ENCODE data around the gene THOP1.
A peak's percentile ranks its signal among the peaks of the same experiment; 100 is the strongest.
"Not testable (repeated sequence)": the region's sequence is repeated elsewhere in the genome, so short reads cannot be mapped to it uniquely, and the experiment has no call there.

THOP1 gene

DNA sequence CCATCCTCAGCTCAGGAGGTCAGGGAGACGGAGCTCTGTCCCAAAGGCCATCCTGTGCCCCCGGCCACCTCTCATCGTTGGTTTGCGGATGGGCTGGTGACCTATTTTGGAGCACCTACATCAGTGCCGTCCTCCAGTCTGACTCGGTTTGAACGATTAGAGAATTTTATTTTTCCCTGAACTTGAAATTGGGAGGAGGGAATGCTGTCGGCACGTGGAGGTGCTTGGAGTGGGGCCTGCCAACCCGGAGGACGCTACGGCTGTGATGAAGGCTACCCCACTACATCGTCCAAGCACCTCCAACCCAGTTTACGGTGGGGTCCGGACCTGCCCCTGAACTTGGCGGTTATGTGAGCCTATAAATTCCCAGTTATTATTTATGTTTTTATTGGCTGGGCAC is 31.3 kb downstream of the THOP1 start:
- TF ChIP-seq GABPA (IDR thresholded peaks at IDR 0.05; ENCODE audit: low read depth) (no peak), POLR2AphosphoS5 (IDR thresholded peaks at IDR 0.05; ENCODE audit: low read depth) (no peak), SPI1 (IDR thresholded peaks at IDR 0.05; ENCODE audit: borderline replicate concordance, low read depth) (no peak)
- TF ChIP-seq, protein P1, sequence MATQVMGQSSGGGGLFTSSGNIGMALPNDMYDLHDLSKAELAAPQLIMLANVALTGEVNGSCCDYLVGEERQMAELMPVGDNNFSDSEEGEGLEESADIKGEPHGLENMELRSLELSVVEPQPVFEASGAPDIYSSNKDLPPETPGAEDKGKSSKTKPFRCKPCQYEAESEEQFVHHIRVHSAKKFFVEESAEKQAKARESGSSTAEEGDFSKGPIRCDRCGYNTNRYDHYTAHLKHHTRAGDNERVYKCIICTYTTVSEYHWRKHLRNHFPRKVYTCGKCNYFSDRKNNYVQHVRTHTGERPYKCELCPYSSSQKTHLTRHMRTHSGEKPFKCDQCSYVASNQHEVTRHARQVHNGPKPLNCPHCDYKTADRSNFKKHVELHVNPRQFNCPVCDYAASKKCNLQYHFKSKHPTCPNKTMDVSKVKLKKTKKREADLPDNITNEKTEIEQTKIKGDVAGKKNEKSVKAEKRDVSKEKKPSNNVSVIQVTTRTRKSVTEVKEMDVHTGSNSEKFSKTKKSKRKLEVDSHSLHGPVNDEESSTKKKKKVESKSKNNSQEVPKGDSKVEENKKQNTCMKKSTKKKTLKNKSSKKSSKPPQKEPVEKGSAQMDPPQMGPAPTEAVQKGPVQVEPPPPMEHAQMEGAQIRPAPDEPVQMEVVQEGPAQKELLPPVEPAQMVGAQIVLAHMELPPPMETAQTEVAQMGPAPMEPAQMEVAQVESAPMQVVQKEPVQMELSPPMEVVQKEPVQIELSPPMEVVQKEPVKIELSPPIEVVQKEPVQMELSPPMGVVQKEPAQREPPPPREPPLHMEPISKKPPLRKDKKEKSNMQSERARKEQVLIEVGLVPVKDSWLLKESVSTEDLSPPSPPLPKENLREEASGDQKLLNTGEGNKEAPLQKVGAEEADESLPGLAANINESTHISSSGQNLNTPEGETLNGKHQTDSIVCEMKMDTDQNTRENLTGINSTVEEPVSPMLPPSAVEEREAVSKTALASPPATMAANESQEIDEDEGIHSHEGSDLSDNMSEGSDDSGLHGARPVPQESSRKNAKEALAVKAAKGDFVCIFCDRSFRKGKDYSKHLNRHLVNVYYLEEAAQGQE (IDR thresholded peaks at IDR 0.05; ENCODE audit: insufficient replicate concordance, low read depth) = no peak
- TF ChIP-seq, protein P2, sequence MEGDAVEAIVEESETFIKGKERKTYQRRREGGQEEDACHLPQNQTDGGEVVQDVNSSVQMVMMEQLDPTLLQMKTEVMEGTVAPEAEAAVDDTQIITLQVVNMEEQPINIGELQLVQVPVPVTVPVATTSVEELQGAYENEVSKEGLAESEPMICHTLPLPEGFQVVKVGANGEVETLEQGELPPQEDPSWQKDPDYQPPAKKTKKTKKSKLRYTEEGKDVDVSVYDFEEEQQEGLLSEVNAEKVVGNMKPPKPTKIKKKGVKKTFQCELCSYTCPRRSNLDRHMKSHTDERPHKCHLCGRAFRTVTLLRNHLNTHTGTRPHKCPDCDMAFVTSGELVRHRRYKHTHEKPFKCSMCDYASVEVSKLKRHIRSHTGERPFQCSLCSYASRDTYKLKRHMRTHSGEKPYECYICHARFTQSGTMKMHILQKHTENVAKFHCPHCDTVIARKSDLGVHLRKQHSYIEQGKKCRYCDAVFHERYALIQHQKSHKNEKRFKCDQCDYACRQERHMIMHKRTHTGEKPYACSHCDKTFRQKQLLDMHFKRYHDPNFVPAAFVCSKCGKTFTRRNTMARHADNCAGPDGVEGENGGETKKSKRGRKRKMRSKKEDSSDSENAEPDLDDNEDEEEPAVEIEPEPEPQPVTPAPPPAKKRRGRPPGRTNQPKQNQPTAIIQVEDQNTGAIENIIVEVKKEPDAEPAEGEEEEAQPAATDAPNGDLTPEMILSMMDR (IDR thresholded peaks at IDR 0.05; ENCODE audit: insufficient read depth, low read length) = no peak
- no peak overlapping the region for H3K27ac ChIP-seq (replicated peaks)
- no peak for DNase-seq (ENCODE audit: low read depth in 1 of 2, low spot score in 1 of 2)
- H3K4me3 ChIP-seq (replicated peaks; ENCODE audit: insufficient read depth, low read length) = no peak overlapping the region
- no peaks in the 10 kb centered on the region for H3K27me3 ChIP-seq (ENCODE audit: insufficient read depth, poor library complexity, severe bottlenecking)

DNA sequence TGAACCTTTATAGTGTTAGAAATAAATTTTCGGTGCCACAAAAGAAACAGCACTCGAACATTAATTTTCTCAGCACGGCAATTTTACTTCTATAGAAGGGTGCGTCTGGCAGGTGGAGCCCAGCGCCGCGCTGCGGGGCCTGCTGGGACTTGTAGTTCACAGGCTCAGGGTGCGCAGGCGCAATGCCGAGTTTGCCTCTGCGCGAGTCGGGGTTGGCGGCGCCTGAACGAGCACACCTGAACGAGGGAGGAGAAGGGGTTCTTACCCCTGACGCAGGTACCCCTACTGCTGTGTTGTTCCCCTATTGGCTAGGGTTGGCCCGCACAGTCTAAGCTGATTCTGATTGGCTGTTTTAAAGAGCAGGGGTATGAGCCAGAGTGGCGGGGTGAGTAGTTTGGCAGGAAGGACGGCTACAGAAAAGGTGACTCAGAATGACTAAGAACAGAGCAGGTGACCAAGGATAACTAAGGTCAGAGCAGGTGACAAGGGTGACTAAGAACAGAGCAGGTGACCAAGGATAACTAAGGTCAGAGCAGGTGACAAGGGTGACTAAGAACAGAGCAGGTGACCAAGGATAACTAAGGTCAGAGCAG is 32.0 kb downstream of the THOP1 start:
- DNase-seq (ENCODE audit: low read depth in 1 of 2, low spot score in 1 of 2); H3K27ac ChIP-seq (replicated peaks); H3K27me3 ChIP-seq (ENCODE audit: insufficient read depth, poor library complexity, severe bottlenecking); H3K4me3 ChIP-seq (replicated peaks; ENCODE audit: insufficient read depth, low read length): not testable (repeated sequence)

DNA sequence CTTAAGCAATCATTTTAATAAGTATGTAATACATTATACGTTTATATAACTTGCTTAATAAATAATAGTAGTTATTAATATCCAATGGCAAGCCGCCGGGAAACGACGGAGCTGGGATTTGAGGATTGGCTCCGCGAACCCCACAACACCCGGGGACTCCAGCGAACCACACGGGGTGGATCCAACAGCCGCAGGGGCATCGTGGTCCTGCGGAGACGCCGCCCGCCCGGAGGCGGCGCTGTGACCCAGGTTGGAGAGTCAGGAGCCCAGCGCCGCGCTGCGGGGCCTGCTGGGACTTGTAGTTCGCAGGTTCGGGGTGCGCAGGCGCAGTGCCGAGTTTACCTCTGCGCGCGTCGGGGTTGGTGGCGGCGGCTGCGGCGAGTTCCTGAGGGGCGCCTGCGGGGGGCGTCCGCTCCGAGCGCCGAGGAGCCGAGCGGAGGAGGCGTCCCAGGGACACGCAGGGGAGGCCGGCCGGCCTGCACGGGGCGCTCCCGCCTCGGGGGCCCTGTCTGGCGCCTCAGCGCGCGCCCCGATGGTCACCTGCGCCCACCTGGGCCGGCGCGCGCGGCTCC is 34.3 kb downstream of the THOP1 start, which contains the start of gene ZNF554:
Gene ZNF554 (plus strand): TSS at position 329 of the 572 bp plus-strand sequence. CDS start 204 bp downstream, at position 533.
- TF ChIP-seq, protein P2 (IDR thresholded peaks at IDR 0.05; ENCODE audit: insufficient read depth, low read length) = peak; percentile 97
- TF ChIP-seq, protein P1 (IDR thresholded peaks at IDR 0.05; ENCODE audit: insufficient replicate concordance, low read depth) = no peak
- TF ChIP-seq SPI1 (IDR thresholded peaks at IDR 0.05; ENCODE audit: borderline replicate concordance, low read depth) (no peak), GABPA (IDR thresholded peaks at IDR 0.05; ENCODE audit: low read depth) (no peak; the same call in 1 of the 2 replicates), POLR2AphosphoS5 (IDR thresholded peaks at IDR 0.05; ENCODE audit: low read depth) (no peak; the same call in 1 of the 2 replicates)
- H3K27ac ChIP-seq (replicated peaks) = no peak within 1 kb of the TSS
- peak; percentile 94 to 95 for DNase-seq (ENCODE audit: low read depth in 1 of 2, low spot score in 1 of 2)
- H3K4me3 ChIP-seq (replicated peaks; ENCODE audit: insufficient read depth, low read length) = peak within 1 kb of the TSS; percentile 50
- no peaks in the 10 kb centered on the region for H3K27me3 ChIP-seq (ENCODE audit: insufficient read depth, poor library complexity, severe bottlenecking)

DNA sequence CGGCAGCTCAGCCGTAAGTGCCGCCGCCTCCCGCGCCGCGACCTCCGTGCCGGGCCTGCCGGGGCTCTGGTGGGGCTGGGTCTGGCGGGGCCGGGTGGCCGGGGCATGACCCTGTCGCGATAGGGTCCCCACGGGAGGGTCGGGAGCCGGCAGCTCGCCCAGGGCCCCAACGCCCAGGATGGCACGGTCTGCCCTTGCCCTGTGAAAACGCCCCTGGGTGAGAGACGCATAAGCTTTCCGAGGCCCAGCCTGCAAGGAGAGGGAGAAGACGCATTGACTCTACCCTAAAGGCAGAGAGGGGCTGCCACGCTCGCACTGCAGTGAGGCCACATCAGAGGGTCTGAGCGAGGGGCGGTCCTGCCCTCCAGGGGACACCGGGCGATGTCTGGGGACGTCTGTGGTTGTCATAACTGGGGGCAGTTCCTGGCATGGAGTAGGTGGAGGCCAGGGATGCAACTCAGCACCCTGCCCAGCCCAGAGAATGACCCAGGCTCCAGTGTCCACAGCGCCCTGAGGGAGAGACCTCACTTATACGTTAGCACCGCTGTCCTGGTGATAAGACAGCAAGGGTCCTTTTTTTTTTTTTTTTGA is 34.9 kb downstream of the THOP1 start:
- no peaks in the 10 kb centered on the region for H3K27me3 ChIP-seq (ENCODE audit: insufficient read depth, poor library complexity, severe bottlenecking)
- H3K27ac ChIP-seq (replicated peaks) = no peak overlapping the region
- DNase-seq (ENCODE audit: low read depth in 1 of 2, low spot score in 1 of 2) = no peak
- H3K4me3 ChIP-seq (replicated peaks; ENCODE audit: insufficient read depth, low read length) = peak overlapping the region; percentile 50
- TF ChIP-seq, protein P2 (IDR thresholded peaks at IDR 0.05; ENCODE audit: insufficient read depth, low read length) = no peak
- TF ChIP-seq, protein P1 (IDR thresholded peaks at IDR 0.05; ENCODE audit: insufficient replicate concordance, low read depth) = no peak
- no peak for TF ChIP-seq SPI1 (IDR thresholded peaks at IDR 0.05; ENCODE audit: borderline replicate concordance, low read depth)
- no peak for TF ChIP-seq GABPA (IDR thresholded peaks at IDR 0.05; ENCODE audit: low read depth)
- no peak for TF ChIP-seq POLR2AphosphoS5 (IDR thresholded peaks at IDR 0.05; ENCODE audit: low read depth)

Measured in HL-60 (cell line).